K562 (cell line): ENCODE measurements around the gene CELF4. TPM values are rescaled to one million over a fixed set of nuclear protein-coding genes. Genes with fewer than 3 reads are reported as not detected.

Source experiments
- ATAC-seq: fragments of 200-7000 bp; cut with Tn5 transposase; 3 replicates; pipeline ENCODE4 v1.9.1; 2020; ENCODE audit warnings: moderate library complexity
- BruUV-seq: library from RNA; stranded (reverse); fragments of 400-500 nt; replicated peaks from 2 replicates; lab custom pipeline; 2021; lab: Mats Ljungman, UMichigan
- CTCF ChIA-PET: fragments of 300-600 bp; formaldehyde crosslinking; extraction: SDS; loops from one replicate; lab custom pipeline; 2021; ENCODE audit warnings: low intra/inter-chr PET ratio; lab: Yijun Ruan, JAX
- POLR2A ChIA-PET: fragments of 300-600, 350-650 bp; sonication (Branson Sonifier 250); formaldehyde crosslinking; extraction: SDS; loops from one replicate; lab custom pipeline; 2021; ENCODE audit warnings: antibody characterized with exemption, inconsistent platforms; lab: Yijun Ruan, JAX
- DNase-seq, 4 experiments: peaks; one replicate each; pipeline versions ENCODE4 v3.0.0 to v3.0.0-alpha.2; 2011 to 2018; ENCODE audit warnings: low spot score in 3 of 4, mixed read lengths in 3 of 4; ENCODE audit errors: extremely low read depth in 1 of 4
- FAIRE-seq: peaks from 2 replicates; lab custom pipeline; 2011; peaks lifted over from hg19 to GRCh38; lab: Jason Lieb, UNC
- H2AFZ ChIP-seq: 2 replicates; pipeline ENCODE4 v1.6.0; 2011; ENCODE audit warnings: low read depth, low read length, control low read depth, inconsistent platforms
- H3K27ac ChIP-seq: fragments of 200-600 bp; 3 replicates; pipeline ENCODE4 v1.8.0; 2011; ENCODE audit warnings: low read depth, mild to moderate bottlenecking, control low read depth, inconsistent platforms, low read length, moderate library complexity, mixed read lengths; ENCODE audit errors: extremely low read depth
- H3K27me3 ChIP-seq, 2 experiments: fragments of 300-600 bp in 1 of 2; 2 replicates in 1 of 2; 3 replicates in 1 of 2; pipeline versions ENCODE4 v1.6.0 to v1.8.0; 2011; ENCODE audit warnings: inconsistent platforms in 2 of 2, low read length in 2 of 2, mild to moderate bottlenecking in 1 of 2, mixed read lengths in 1 of 2, moderate library complexity in 1 of 2; ENCODE audit not compliant: control insufficient read depth in 2 of 2, insufficient read depth in 2 of 2
- H3K36me3 ChIP-seq: fragments of 300-600 bp; 3 replicates; pipeline ENCODE4 v1.8.0; 2011; ENCODE audit warnings: mild to moderate bottlenecking, low read length, inconsistent platforms; ENCODE audit not compliant: control insufficient read depth, insufficient read depth
- H3K4me1 ChIP-seq, 2 experiments: fragments of 200-600 bp in 1 of 2; replicated peaks in 1 of 2; 2 replicates in 1 of 2; 3 replicates in 1 of 2; pipeline versions ENCODE4 v1.5.1 to v1.8.0; 2011; ENCODE audit warnings: inconsistent platforms in 2 of 2, low read length in 2 of 2, mild to moderate bottlenecking in 1 of 2, mixed read lengths in 1 of 2, moderate library complexity in 1 of 2; ENCODE audit not compliant: control insufficient read depth in 2 of 2, insufficient read depth in 2 of 2
- H3K4me2 ChIP-seq: 2 replicates; pipeline ENCODE4 v1.6.1; 2011; ENCODE audit warnings: low read length, control low read depth, inconsistent platforms, mixed read lengths; ENCODE audit not compliant: insufficient read depth
- H3K4me3 ChIP-seq: fragments of 200-600 bp; sonication (generic), shearing (Covaris generic); 2 replicates; pipeline ENCODE4 v1.5.1; 2016; ENCODE audit warnings: control low read depth, inconsistent platforms
- H3K79me2 ChIP-seq: fragments of 200-600 bp; 3 replicates; pipeline ENCODE4 v1.8.0; 2011; ENCODE audit warnings: low read length, inconsistent platforms; ENCODE audit not compliant: control insufficient read depth, insufficient read depth
- H3K9ac ChIP-seq, 2 experiments: 2 replicates each; pipeline versions ENCODE4 v1.6.0 to v1.6.1; 2011; ENCODE audit warnings: low read depth in 2 of 2, low read length in 2 of 2, control low read depth in 1 of 2, inconsistent platforms in 1 of 2, mild to moderate bottlenecking in 1 of 2, mixed read lengths in 1 of 2; ENCODE audit not compliant: insufficient read depth in 1 of 2
- H3K9me1 ChIP-seq: one replicate; pipeline ENCODE4 v1.6.0; 2011; ENCODE audit warnings: inconsistent platforms, mild to moderate bottlenecking, low read length, moderate library complexity; ENCODE audit not compliant: control insufficient read depth, insufficient read depth
- H3K9me3 ChIP-seq: replicated peaks from 2 replicates; pipeline ENCODE4 v1.5.1; 2011; ENCODE audit warnings: low read depth, low read length, inconsistent platforms; ENCODE audit not compliant: control insufficient read depth, insufficient read depth
- H4K20me1 ChIP-seq: replicated peaks from 2 replicates; pipeline ENCODE4 v1.6.1; 2011; ENCODE audit warnings: low read length, inconsistent platforms, mixed read lengths; ENCODE audit not compliant: control insufficient read depth, insufficient read depth
- ARID3B ChIP-seq: fragments of 250-450 bp; sonication (Bioruptor Pico); IDR thresholded peaks from 2 replicates; pipeline ENCODE4 v1.4.0; 2020; ENCODE audit warnings: borderline replicate concordance
- HDAC1 ChIP-seq, 2 experiments: fragments of 450-650 bp; IDR thresholded peaks; 2 replicates each; pipeline ENCODE4 v1.6.1; 2016 to 2017; ENCODE audit warnings: inconsistent platforms in 1 of 2, mild to moderate bottlenecking in 1 of 2, moderate library complexity in 1 of 2
- MED1 ChIP-seq: sonication (generic); formaldehyde crosslinking; IDR thresholded peaks from 2 replicates; pipeline ENCODE4 v1.8.1; 2023; ENCODE audit warnings: missing genetic modification reagents, borderline replicate concordance
- PCBP1 ChIP-seq: fragments of 200-400 bp; formaldehyde crosslinking; IDR thresholded peaks from 2 replicates; pipeline ENCODE4 v1.6.1; 2018; ENCODE audit warnings: mild to moderate bottlenecking, low read depth, low read length; ENCODE audit not compliant: poor library complexity, severe bottlenecking
- PHB ChIP-seq: fragments of 250-450 bp; sonication (Bioruptor Pico); IDR thresholded peaks from 2 replicates; pipeline ENCODE4 v1.5.0; 2021
- RBM25 ChIP-seq: fragments of 200-400 bp; formaldehyde crosslinking; IDR thresholded peaks from 2 replicates; pipeline ENCODE4 v1.6.1; 2018; ENCODE audit warnings: low read length, low read depth, moderate library complexity; ENCODE audit not compliant: severe bottlenecking
- SRSF1 ChIP-seq: fragments of 200-400 bp; formaldehyde crosslinking; IDR thresholded peaks from 2 replicates; pipeline ENCODE4 v1.6.1; 2017; ENCODE audit warnings: mild to moderate bottlenecking, low read depth, low read length, moderate library complexity
- TAL1 ChIP-seq: fragments of 450-650 bp; IDR thresholded peaks from 2 replicates; pipeline ENCODE4 v1.6.1; 2016; ENCODE audit warnings: mild to moderate bottlenecking
- THRAP3 ChIP-seq: fragments of 450-650 bp; IDR thresholded peaks from 2 replicates; pipeline ENCODE4 v1.6.1; 2016; ENCODE audit warnings: mild to moderate bottlenecking, inconsistent platforms, borderline replicate concordance
- TSC22D4 ChIP-seq: fragments of 450-650 bp; IDR thresholded peaks from 2 replicates; pipeline ENCODE4 v1.6.1; 2016; ENCODE audit warnings: missing genetic modification characterization, missing biosample characterization, control low read depth
- ZNF444 ChIP-seq: fragments of 250-450 bp; sonication (Bioruptor Pico); IDR thresholded peaks from 2 replicates; pipeline ENCODE4 v1.4.0; 2020; ENCODE audit warnings: mild to moderate bottlenecking, moderate library complexity
- WGBS: fragments of 100-300 bp; shearing (Covaris generic); methylation state at CpG from one replicate; pipeline ENCODE4 v1.1.6; 2016; ENCODE audit warnings: low coverage, mixed read lengths; ENCODE audit not compliant: insufficient coverage; ENCODE audit errors: missing lambda C conversion rate; 5-methylcytosine and 5-hydroxymethylcytosine counted together
- in situ Hi-C: fragments of 300-500 bp; cut with MboI; formaldehyde crosslinking; loops from 4 replicates; pipeline ENCODE4 v1.15.0; 2018; ENCODE audit warnings: inconsistent platforms, mixed read lengths
- intact Hi-C: fragments of 100-400 bp; cut with micrococcal nuclease; formaldehyde crosslinking; loops from 2 replicates; pipeline ENCODE4 v1.14.2; 2022
- polyA plus RNA-seq, 8 experiments: library from polyadenylated mRNA; depleted of rRNA in 4 of 8; stranded (reverse) in 5 of 8; unstranded in 3 of 8; fragments of >200 nt; fragmentation: Nextera tagmentation in 2 of 8; fragmentation: Illumina TruSeq in 1 of 8; extraction: Ambion mirVana in 2 of 8; extraction: Trizol in 1 of 8; gene quantifications; 2 replicates each; pipeline versions ENCODE4 v1.2.1 to v1.2.3, GENCODE V29; 2011 to 2014; ENCODE audit warnings: inconsistent platforms in 1 of 8, missing spikeins in 1 of 8
- total RNA-seq, 7 experiments: library from RNA; depleted of rRNA in 6 of 7; stranded (reverse); fragments of >200 nt in 6 of 7; fragmentation: Illumina TruSeq in 2 of 7; extraction: Trizol in 2 of 7; gene quantifications; 2 replicates each; pipeline versions ENCODE4 v1.2.1 to v1.2.3, GENCODE V29; 2011 to 2021; ENCODE audit warnings: low replicate concordance in 1 of 7
- TF ChIP-seq, protein P1 (sequence below): fragments of 450-650 bp; formaldehyde crosslinking; IDR thresholded peaks from 2 replicates; pipeline ENCODE4 v1.4.0; 2020; ENCODE audit warnings: mild to moderate bottlenecking, mixed read lengths
- TF ChIP-seq, protein P2 (sequence below): fragments of 450-650 bp; IDR thresholded peaks from 2 replicates; pipeline ENCODE4 v1.6.1; 2016; ENCODE audit warnings: low read depth, mild to moderate bottlenecking, moderate library complexity
- TF ChIP-seq, protein P3 (sequence below): sonication (generic); formaldehyde crosslinking; IDR thresholded peaks from 2 replicates; pipeline ENCODE4 v1.8.1; 2023; ENCODE audit warnings: mild to moderate bottlenecking, missing genetic modification reagents
- TF ChIP-seq, protein P4 (sequence below): fragments of 250-450 bp; sonication (Bioruptor Pico); IDR thresholded peaks from 2 replicates; pipeline ENCODE4 v1.8.0; 2021; ENCODE audit warnings: moderate library complexity, mild to moderate bottlenecking, inconsistent platforms

The CELF4 gene
- total and polyA plus RNA-seq, 9 of the 15 experiments (the other 6 are each of a cell fraction or from before 2014, with no cell fraction given): 0.04 to 0.24 (median 0.07) TPM; not detected in 3

- TF ChIP-seq PCBP1 (no peak), PHB (CRISPR knock-in tag) (no peak)
These were observed 13.3 kb downstream of the CELF4 start (continued) for GRCh38 chr18:37552286-37552685.

GRCh38 chr18:37551846-37552245, 13.8 kb downstream of the CELF4 start:
- intact Hi-C loops (no loop called here), in situ Hi-C loops (no loop called here)
- no peak overlapping the region for H3K27ac ChIP-seq
- no peaks in the 10 kb centered on the region for H3K9me3 ChIP-seq
- ChIA-PET CTCF (no interaction called here), POLR2A (no interaction called here)
- no peaks in the 10 kb centered on the region for H3K79me2 ChIP-seq
- H4K20me1 ChIP-seq: no peaks in the 10 kb centered on the region
- H3K36me3 ChIP-seq: no peaks in the 10 kb centered on the region
- no peak overlapping the region for H3K4me3 ChIP-seq
- no peak overlapping the region for H3K9ac ChIP-seq
- FAIRE-seq (no peak), ATAC-seq (no peak), DNase-seq (no peak)
- H3K4me2 ChIP-seq: no peak overlapping the region
- no peaks in the 10 kb centered on the region for H3K27me3 ChIP-seq
- no peaks in the 10 kb centered on the region for H3K9me1 ChIP-seq
- 0% methylated on average over 8 of the region's 8 CpGs for WGBS
- no peaks in the 10 kb centered on the region for H3K4me1 ChIP-seq
- H2AFZ ChIP-seq: no peak overlapping the region
- no TSS peak for BruUV-seq
- TF ChIP-seq, protein P1, sequence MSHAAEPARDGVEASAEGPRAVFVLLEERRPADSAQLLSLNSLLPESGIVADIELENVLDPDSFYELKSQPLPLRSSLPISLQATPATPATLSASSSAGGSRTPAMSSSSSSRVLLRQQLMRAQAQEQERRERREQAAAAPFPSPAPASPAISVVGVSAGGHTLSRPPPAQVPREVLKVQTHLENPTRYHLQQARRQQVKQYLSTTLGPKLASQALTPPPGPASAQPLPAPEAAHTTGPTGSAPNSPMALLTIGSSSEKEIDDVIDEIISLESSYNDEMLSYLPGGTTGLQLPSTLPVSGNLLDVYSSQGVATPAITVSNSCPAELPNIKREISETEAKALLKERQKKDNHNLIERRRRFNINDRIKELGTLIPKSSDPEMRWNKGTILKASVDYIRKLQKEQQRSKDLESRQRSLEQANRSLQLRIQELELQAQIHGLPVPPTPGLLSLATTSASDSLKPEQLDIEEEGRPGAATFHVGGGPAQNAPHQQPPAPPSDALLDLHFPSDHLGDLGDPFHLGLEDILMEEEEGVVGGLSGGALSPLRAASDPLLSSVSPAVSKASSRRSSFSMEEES (CRISPR knock-in tag): no peak
- TF ChIP-seq RBM25 (no peak), THRAP3 (no peak), TAL1 (no peak), HDAC1 (IDR thresholded peaks at IDR 0.05) (no peak), TSC22D4 (tag) (no peak), ZNF444 (CRISPR knock-in tag) (no peak), MED1 (CRISPR knock-in tag) (no peak), SRSF1 (no peak), ARID3B (CRISPR knock-in tag) (no peak)
- TF ChIP-seq, protein P2, sequence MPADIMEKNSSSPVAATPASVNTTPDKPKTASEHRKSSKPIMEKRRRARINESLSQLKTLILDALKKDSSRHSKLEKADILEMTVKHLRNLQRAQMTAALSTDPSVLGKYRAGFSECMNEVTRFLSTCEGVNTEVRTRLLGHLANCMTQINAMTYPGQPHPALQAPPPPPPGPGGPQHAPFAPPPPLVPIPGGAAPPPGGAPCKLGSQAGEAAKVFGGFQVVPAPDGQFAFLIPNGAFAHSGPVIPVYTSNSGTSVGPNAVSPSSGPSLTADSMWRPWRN: no peak
- TF ChIP-seq, protein P3, sequence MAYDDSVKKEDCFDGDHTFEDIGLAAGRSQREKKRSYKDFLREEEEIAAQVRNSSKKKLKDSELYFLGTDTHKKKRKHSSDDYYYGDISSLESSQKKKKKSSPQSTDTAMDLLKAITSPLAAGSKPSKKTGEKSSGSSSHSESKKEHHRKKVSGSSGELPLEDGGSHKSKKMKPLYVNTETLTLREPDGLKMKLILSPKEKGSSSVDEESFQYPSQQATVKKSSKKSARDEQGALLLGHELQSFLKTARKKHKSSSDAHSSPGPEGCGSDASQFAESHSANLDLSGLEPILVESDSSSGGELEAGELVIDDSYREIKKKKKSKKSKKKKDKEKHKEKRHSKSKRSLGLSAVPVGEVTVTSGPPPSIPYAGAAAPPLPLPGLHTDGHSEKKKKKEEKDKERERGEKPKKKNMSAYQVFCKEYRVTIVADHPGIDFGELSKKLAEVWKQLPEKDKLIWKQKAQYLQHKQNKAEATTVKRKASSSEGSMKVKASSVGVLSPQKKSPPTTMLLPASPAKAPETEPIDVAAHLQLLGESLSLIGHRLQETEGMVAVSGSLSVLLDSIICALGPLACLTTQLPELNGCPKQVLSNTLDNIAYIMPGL (CRISPR knock-in tag): no peak
- TF ChIP-seq, protein P4, sequence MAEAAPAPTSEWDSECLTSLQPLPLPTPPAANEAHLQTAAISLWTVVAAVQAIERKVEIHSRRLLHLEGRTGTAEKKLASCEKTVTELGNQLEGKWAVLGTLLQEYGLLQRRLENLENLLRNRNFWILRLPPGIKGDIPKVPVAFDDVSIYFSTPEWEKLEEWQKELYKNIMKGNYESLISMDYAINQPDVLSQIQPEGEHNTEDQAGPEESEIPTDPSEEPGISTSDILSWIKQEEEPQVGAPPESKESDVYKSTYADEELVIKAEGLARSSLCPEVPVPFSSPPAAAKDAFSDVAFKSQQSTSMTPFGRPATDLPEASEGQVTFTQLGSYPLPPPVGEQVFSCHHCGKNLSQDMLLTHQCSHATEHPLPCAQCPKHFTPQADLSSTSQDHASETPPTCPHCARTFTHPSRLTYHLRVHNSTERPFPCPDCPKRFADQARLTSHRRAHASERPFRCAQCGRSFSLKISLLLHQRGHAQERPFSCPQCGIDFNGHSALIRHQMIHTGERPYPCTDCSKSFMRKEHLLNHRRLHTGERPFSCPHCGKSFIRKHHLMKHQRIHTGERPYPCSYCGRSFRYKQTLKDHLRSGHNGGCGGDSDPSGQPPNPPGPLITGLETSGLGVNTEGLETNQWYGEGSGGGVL: no peak
